Measurements from ENCODE around the gene NAV2.

NAV2 gene

DNA sequence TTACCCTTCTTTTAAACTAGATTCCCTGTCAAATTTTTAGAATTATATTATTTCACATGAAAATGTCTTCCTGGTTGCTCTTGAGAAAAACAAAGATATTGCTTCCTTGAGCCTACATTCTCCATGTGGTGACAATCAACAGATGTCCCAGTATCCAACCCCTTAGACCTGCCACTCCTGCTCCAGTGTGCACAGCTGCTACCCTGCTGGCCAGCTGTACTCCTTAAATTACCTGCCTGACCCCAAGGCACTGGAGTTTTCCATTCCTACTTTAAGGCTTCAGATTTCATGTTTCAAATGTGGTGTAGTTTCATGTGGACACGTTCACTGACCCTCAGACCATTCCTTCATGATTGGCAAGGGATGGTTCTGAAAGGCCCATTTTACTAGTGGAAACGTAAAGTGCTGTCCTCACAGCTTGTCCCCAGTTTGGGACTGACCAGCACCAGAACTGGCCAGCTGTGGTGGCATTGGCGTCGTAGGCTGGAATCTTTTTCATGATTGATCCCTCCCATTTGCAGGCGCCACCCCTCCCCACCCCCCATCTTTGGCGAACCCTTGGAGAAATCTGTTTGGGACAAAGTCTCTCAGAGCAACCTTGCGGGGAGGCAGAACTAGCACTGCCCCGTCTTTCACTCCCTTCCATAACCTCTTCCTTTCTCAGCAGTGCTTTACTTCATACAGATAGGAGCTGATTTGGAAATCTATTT is 324.1 kb downstream of the NAV2 start:
- Histone ChIP-seq H3K79me2 (ENCODE audit: insufficient read depth, low read length) (no peaks in the 10 kb centered on the region), H3K9ac (ENCODE audit: low read depth, low read length) (no peak overlapping the region), H3K4me1 (ENCODE audit: insufficient read depth, low read length) (no peaks in the 10 kb centered on the region), H2AFZ (ENCODE audit: low read depth, low read length) (no peak overlapping the region), H3K27me3 (ENCODE audit: insufficient read depth, low read length, poor library complexity) (peaks cover 12% of the 10 kb centered on the region), H3K9me3 (ENCODE audit: insufficient read depth, low read length, severe bottlenecking) (no peaks in the 10 kb centered on the region), H4K20me1 (ENCODE audit: insufficient read depth, low read length) (no peaks in the 10 kb centered on the region), H3K4me3 (ENCODE audit: low read depth in 1 of 2, low read length in 2 of 2) (no peak overlapping the region), H3K27ac (ENCODE audit: low read length) (no peak overlapping the region), H3K36me3 (ENCODE audit: insufficient read depth, low read length) (no peaks in the 10 kb centered on the region), H3K4me2 (ENCODE audit: insufficient read depth, low read length) (no peak overlapping the region)
- DNase-seq (no peak), ATAC-seq (ENCODE audit: insufficient read depth, low read depth) (no peak)
- no peak for TF ChIP-seq CTCF (IDR thresholded peaks at IDR 0.05; ENCODE audit: borderline replicate concordance, extremely low read depth, low read length, poor library complexity, severe bottlenecking)
- TF ChIP-seq EZH2 (IDR thresholded peaks at IDR 0.05; ENCODE audit: borderline replicate concordance, low read depth, low read length, severe bottlenecking), result no peak

DNA sequence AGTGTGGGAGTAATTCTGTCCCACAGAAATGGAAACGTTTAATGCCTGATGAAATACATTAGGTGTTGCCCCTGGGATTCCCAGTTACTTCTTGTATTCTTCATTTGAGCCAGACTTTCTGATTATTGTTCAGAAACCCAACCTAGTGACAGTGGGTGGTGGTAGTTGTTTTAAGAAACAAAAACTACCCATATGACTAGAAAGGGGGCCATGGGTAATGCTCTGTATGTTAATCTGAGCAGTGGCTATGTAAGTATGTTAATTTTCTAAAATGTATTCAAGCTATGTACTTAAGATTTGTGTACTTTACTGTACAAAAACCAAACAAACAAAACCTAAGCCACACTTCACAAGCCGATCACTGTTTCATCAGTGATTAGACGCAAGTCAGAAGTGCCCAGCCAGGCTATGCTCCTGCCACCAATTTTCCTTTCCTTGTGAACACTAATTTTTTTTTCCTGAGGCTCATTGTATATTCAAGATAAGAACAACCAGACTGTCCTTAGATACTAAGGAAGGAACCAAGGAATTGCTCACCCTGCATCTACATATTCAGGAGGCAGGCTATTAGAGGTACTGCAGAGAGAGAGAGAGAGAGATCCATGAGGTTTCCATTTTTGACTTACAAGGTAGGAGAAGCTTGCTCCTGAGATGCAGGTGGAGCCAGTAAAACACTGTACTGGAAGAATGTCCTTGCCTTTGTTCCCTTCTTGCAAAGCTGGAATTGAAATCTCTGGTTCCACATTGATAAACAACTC is 324.9 kb downstream of the NAV2 start:
- Histone ChIP-seq H3K79me2 (ENCODE audit: insufficient read depth, low read length) (no peaks in the 10 kb centered on the region), H3K27ac (ENCODE audit: low read length) (no peak overlapping the region), H4K20me1 (ENCODE audit: insufficient read depth, low read length) (no peaks in the 10 kb centered on the region), H3K4me1 (ENCODE audit: insufficient read depth, low read length) (no peaks in the 10 kb centered on the region), H3K36me3 (ENCODE audit: insufficient read depth, low read length) (no peaks in the 10 kb centered on the region), H3K4me3 (ENCODE audit: low read depth in 1 of 2, low read length in 2 of 2) (no peak overlapping the region), H3K4me2 (ENCODE audit: insufficient read depth, low read length) (no peak overlapping the region), H3K9ac (ENCODE audit: low read depth, low read length) (no peak overlapping the region), H3K9me3 (ENCODE audit: insufficient read depth, low read length, severe bottlenecking) (no peaks in the 10 kb centered on the region), H3K27me3 (ENCODE audit: insufficient read depth, low read length, poor library complexity) (peaks cover 12% of the 10 kb centered on the region), H2AFZ (ENCODE audit: low read depth, low read length) (no peak overlapping the region)
- DNase-seq (no peak), ATAC-seq (ENCODE audit: insufficient read depth, low read depth) (no peak)
- no peak for TF ChIP-seq EZH2 (IDR thresholded peaks at IDR 0.05; ENCODE audit: borderline replicate concordance, low read depth, low read length, severe bottlenecking)
- TF ChIP-seq CTCF (IDR thresholded peaks at IDR 0.05; ENCODE audit: borderline replicate concordance, extremely low read depth, low read length, poor library complexity, severe bottlenecking), result no peak

- H3K4me2 ChIP-seq (ENCODE audit: insufficient read depth, low read length), result no peak overlapping the region
- DNase-seq (no peak), ATAC-seq (ENCODE audit: insufficient read depth, low read depth) (no peak)
- no peaks in the 10 kb centered on the region for H3K9me3 ChIP-seq (ENCODE audit: insufficient read depth, low read length, severe bottlenecking)
- no peak overlapping the region for H3K9ac ChIP-seq (ENCODE audit: low read depth, low read length)
- H3K4me1 ChIP-seq (ENCODE audit: insufficient read depth, low read length), result no peaks in the 10 kb centered on the region
- no peaks in the 10 kb centered on the region for H3K36me3 ChIP-seq (ENCODE audit: insufficient read depth, low read length)
- TF ChIP-seq EZH2 (IDR thresholded peaks at IDR 0.05; ENCODE audit: borderline replicate concordance, low read depth, low read length, severe bottlenecking) (no peak), CTCF (IDR thresholded peaks at IDR 0.05; ENCODE audit: borderline replicate concordance, extremely low read depth, low read length, poor library complexity, severe bottlenecking) (no peak)
- H3K27ac ChIP-seq (ENCODE audit: low read length), result no peak overlapping the region
- no peaks in the 10 kb centered on the region for H4K20me1 ChIP-seq (ENCODE audit: insufficient read depth, low read length)
- no peak overlapping the region for H2AFZ ChIP-seq (ENCODE audit: low read depth, low read length)
- peaks cover 12% of the 10 kb centered on the region for H3K27me3 ChIP-seq (ENCODE audit: insufficient read depth, low read length, poor library complexity)
- no peaks in the 10 kb centered on the region for H3K79me2 ChIP-seq (ENCODE audit: insufficient read depth, low read length)
- no peak overlapping the region for H3K4me3 ChIP-seq (ENCODE audit: low read depth in 1 of 2, low read length in 2 of 2)
These were observed 325.8 kb downstream of the NAV2 start for GRCh38 chr11:20038412-20038811.

Measured in DND-41 (cell line).